AG04450 (cell line): ENCODE measurements around the gene SMIM35. TPM values are rescaled to one million over a fixed set of nuclear protein-coding genes. Genes with fewer than 3 reads are reported as not detected.

Source experiments
- CTCF ChIA-PET: fragments of 300-600, 350-600 bp; formaldehyde crosslinking; extraction: SDS; loops from one replicate; lab custom pipeline; 2022; ENCODE audit warnings: antibody characterized with exemption, inconsistent platforms; lab: Charles Lee
- POLR2A ChIA-PET: fragments of 350-600 bp; formaldehyde crosslinking; extraction: SDS; loops from one replicate; lab custom pipeline; 2021; ENCODE audit warnings: antibody characterized with exemption, inconsistent platforms; lab: Yijun Ruan, JAX
- DNase-seq: peaks from one replicate; pipeline ENCODE4 v3.0.0-alpha.2; 2011; ENCODE audit warnings: low read depth, low spot score
- H3K27ac ChIP-seq: one replicate; pipeline ENCODE4 v1.5.1; 2012; ENCODE audit warnings: low read depth, low read length, control low read depth
- H3K27me3 ChIP-seq: one replicate; pipeline ENCODE4 v1.6.0; 2012; ENCODE audit warnings: low read length; ENCODE audit not compliant: control insufficient read depth, insufficient read depth
- H3K4me3 ChIP-seq: 2 replicates; pipeline ENCODE4 v1.5.1; 2011; ENCODE audit warnings: mild to moderate bottlenecking, low read depth, low read length, control low read depth
- H3K9me3 ChIP-seq: 2 replicates; pipeline ENCODE4 v1.5.1; 2012; ENCODE audit warnings: low read length; ENCODE audit not compliant: control insufficient read depth, insufficient read depth
- polyA minus RNA-seq: library from RNA; depleted of rRNA, polyadenylated mRNA; stranded (reverse); fragments of >200 nt; gene quantifications from 2 replicates; pipeline ENCODE4 v1.2.3, GENCODE V29; 2011; rRNA and poly(A)+ RNA removed
- polyA plus RNA-seq: library from polyadenylated mRNA; depleted of rRNA; stranded (reverse); fragments of >200 nt; gene quantifications from 2 replicates; pipeline ENCODE4 v1.2.3, GENCODE V29; 2011; rRNA removed
- TF ChIP-seq, protein P1 (sequence below): IDR thresholded peaks from 2 replicates; pipeline ENCODE4 v1.5.1; 2011; ENCODE audit warnings: low read depth, low read length, control low read depth, inconsistent platforms

Gene SMIM35
- polyA plus RNA-seq: not detected in 2 replicates
- polyA minus RNA-seq: not detected in 2 replicates

GRCh38 chr11:118086913-118087768 lies at the start of gene SMIM35:
Gene SMIM35 (minus strand): TSS chr11:118086963. CDS start chr11:118086757, 206 bp downstream.
- Histone ChIP-seq H3K27ac (no peak within 1 kb of the TSS), H3K9me3 (peaks cover 5% of the 10 kb centered on the region; the same call in 1 of the 2 replicates), H3K27me3 (no peaks in the 10 kb centered on the region), H3K4me3 (no peak within 1 kb of the TSS)
- no peak for DNase-seq
- TF ChIP-seq, protein P1, sequence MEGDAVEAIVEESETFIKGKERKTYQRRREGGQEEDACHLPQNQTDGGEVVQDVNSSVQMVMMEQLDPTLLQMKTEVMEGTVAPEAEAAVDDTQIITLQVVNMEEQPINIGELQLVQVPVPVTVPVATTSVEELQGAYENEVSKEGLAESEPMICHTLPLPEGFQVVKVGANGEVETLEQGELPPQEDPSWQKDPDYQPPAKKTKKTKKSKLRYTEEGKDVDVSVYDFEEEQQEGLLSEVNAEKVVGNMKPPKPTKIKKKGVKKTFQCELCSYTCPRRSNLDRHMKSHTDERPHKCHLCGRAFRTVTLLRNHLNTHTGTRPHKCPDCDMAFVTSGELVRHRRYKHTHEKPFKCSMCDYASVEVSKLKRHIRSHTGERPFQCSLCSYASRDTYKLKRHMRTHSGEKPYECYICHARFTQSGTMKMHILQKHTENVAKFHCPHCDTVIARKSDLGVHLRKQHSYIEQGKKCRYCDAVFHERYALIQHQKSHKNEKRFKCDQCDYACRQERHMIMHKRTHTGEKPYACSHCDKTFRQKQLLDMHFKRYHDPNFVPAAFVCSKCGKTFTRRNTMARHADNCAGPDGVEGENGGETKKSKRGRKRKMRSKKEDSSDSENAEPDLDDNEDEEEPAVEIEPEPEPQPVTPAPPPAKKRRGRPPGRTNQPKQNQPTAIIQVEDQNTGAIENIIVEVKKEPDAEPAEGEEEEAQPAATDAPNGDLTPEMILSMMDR: no peak
- ChIA-PET POLR2A (no interaction called here), CTCF (no interaction called here)

- DNase-seq: no peak
- H3K4me3 ChIP-seq: no peak overlapping the region
- H3K9me3 ChIP-seq: no peaks in the 10 kb centered on the region
- POLR2A ChIA-PET: no interaction called here
- TF ChIP-seq, protein P1: no peak
- CTCF ChIA-PET: no interaction called here
- no peak overlapping the region for H3K27ac ChIP-seq
- H3K27me3 ChIP-seq: peaks cover 2% of the 10 kb centered on the region
Measured at GRCh38 chr11:118136341-118136740, 49.6 kb upstream of the SMIM35 start.

GRCh38 chr11:118135796-118136165 lies 49.0 kb upstream of the SMIM35 start:
- no peak overlapping the region for H3K27ac ChIP-seq
- POLR2A ChIA-PET: no interaction called here
- no peak for DNase-seq
- TF ChIP-seq, protein P1: no peak
- peaks cover 2% of the 10 kb centered on the region for H3K27me3 ChIP-seq
- CTCF ChIA-PET: no interaction called here
- no peak overlapping the region for H3K4me3 ChIP-seq
- no peaks in the 10 kb centered on the region for H3K9me3 ChIP-seq

DNA sequence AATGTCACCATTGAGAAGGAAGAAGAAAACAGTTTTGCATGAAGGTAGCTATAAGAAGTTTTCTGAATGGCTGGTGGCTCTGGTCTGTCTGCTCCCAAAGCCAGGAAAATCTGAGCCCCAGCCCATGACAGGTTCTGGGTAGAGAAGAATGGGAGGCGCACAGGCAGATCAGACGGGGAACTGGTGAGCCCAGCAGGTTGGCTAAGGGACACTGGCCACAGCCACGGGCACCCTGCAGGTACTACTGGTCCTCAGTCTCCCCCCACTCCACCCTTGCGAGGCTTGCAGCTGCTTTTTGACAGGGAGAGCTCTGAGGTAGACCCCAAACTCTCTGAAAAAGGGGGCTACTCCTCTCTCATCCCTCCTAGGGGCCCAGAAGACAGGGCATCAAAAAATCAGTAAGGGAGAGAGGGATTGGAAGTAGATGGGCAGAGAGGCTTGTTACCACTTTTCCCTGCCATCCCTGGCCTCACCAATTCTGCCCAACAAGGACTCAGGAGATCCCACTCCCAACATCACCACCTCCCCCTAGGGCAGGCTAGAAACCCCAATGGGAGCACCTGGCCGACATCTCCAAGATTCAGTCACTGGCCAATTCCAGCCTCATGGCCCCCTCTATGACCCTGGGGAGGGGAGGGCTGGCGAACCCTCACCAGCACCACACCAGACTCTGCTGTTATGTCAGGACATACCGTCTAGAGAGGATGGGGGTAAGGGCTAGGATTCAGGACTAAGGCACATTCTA lies 48.5 kb upstream of the SMIM35 start:
- no peak for DNase-seq
- H3K9me3 ChIP-seq: no peaks in the 10 kb centered on the region

More for the DNA sequence above, 48.5 kb upstream of the SMIM35 start:
- TF ChIP-seq, protein P1: no peak
- peaks cover 2% of the 10 kb centered on the region for H3K27me3 ChIP-seq
- POLR2A ChIA-PET: no interaction called here
- CTCF ChIA-PET: interaction anchor here (1.5 kb wide), 1 partner anchor 36 kb away, joined by 4 read pairs; no protein-coding TSS in a partner anchor
- H3K27ac ChIP-seq: no peak overlapping the region
- H3K4me3 ChIP-seq: no peak overlapping the region
